Transverse colon (tissue), 4 donors: ENCODE data around the gene KCND2. TPM values are rescaled to one million over a fixed set of nuclear protein-coding genes. Genes with fewer than 3 reads are reported as not detected.

Experiments
- DNase-seq: peaks from one replicate; pipeline ENCODE4 v3.0.0-alpha.2; 2019
- H3K27ac ChIP-seq, 4 donors: fragments of 200-600 bp; sonication (generic); 2 replicates each; pipeline ENCODE4 v1.5.1; 2016 to 2018; ENCODE audit warnings: inconsistent platforms in 4 of 4
- H3K27me3 ChIP-seq: fragments of 200-600 bp; sonication (generic); 2 replicates; pipeline ENCODE4 v1.5.1; 2017; ENCODE audit warnings: inconsistent platforms
- H3K36me3 ChIP-seq, 4 donors: fragments of 200-600 bp; sonication (generic); 2 replicates each; pipeline ENCODE4 v1.5.1; 2017 to 2019; ENCODE audit warnings: inconsistent platforms in 4 of 4
- H3K4me1 ChIP-seq, 4 donors: fragments of 200-600 bp; sonication (generic); 2 replicates each; pipeline ENCODE4 v1.5.1; 2017 to 2020; ENCODE audit warnings: inconsistent platforms in 4 of 4
- H3K4me3 ChIP-seq, 4 donors: fragments of 200-600 bp; sonication (generic); 1 replicate in 1 of 4; 2 replicates in 3 of 4; pipeline versions ENCODE4 v1.5.1 to v1.6.1; 2017 to 2019; ENCODE audit warnings: inconsistent platforms in 4 of 4
- H3K9me3 ChIP-seq, 2 donors: fragments of 200-600 bp; sonication (generic); 2 replicates each; pipeline ENCODE4 v1.5.1; 2017 to 2019; ENCODE audit warnings: inconsistent platforms in 2 of 2
- CTCF ChIP-seq, 5 experiments: fragments of 200-600 bp in 3 of 5; fragments of 450-650 bp in 2 of 5; sonication (generic) in 3 of 5; IDR thresholded peaks; 1 replicate in 2 of 5; 2 replicates in 3 of 5; pipeline ENCODE4 v1.5.1; 2016 to 2017; ENCODE audit warnings: antibody characterized with exemption in 5 of 5, inconsistent platforms in 3 of 5, mild to moderate bottlenecking in 2 of 5, moderate library complexity in 1 of 5
- EP300 ChIP-seq: sonication (generic); formaldehyde crosslinking; IDR thresholded peaks from one replicate; pipeline ENCODE4 v1.6.1; 2017; ENCODE audit warnings: antibody characterized with exemption, low read depth
- POLR2A ChIP-seq: fragments of 450-650 bp; IDR thresholded peaks from one replicate; pipeline ENCODE4 v1.6.1; 2016; ENCODE audit warnings: antibody characterized with exemption, mild to moderate bottlenecking, moderate library complexity
- POLR2AphosphoS5 ChIP-seq, 3 donors: sonication (generic); formaldehyde crosslinking; IDR thresholded peaks; one replicate each; pipeline ENCODE4 v1.6.1; 2016; ENCODE audit warnings: antibody characterized with exemption in 3 of 3
- WGBS, 2 donors: methylation state at CpG; one replicate each; pipeline ENCODE4 v1.1.5; 2018; ENCODE audit warnings: low coverage in 1 of 2; 5-methylcytosine and 5-hydroxymethylcytosine counted together
- in situ Hi-C, 4 donors: fragments of 200-750 bp; cut with MboI; loops; one replicate each; pipeline versions ENCODE4 v1.15.0 to v1.15.1; 2017; ENCODE audit warnings: low sequenced_read_pairs in 3 of 4, low pct_ligation_motif_present in 1 of 4, low pct_unique_long_range_greater_than_20kb in 1 of 4
- intact Hi-C: fragments of 100-400 bp; cut with DNase I; formaldehyde crosslinking; loops from one replicate; pipeline ENCODE4 v1.15.1; 2023; ENCODE audit warnings: low total_unique reads
- total RNA-seq, 4 donors: library from RNA; depleted of rRNA; stranded (reverse); fragments of >200 nt; gene quantifications; one replicate each; pipeline ENCODE4 v1.1.0, GENCODE V29; 2016

KCND2 gene
- total RNA-seq, 4 donors from 2014 or later: 0.14 to 1.00 (median 0.32) TPM; not detected in 1

- Histone ChIP-seq H3K36me3 (no peaks in the 10 kb centered on the region), H3K27ac (no peak overlapping the region), H3K27me3 (no peaks in the 10 kb centered on the region), H3K4me1 (no peaks in the 10 kb centered on the region), H3K4me3 (no peak overlapping the region), H3K9me3 (no peaks in the 10 kb centered on the region)
- in situ Hi-C loops (no loop called here), intact Hi-C loops (no loop called here)
- WGBS, 2 donors: 85 to 93% methylated on average over 7 of the region's 7 CpGs
- no peak for DNase-seq
- TF ChIP-seq POLR2AphosphoS5 (IDR thresholded peaks at IDR 0.05): no peak
- TF ChIP-seq CTCF (IDR thresholded peaks at IDR 0.05): no peak
- no peak for TF ChIP-seq POLR2A
- TF ChIP-seq EP300: no peak
These were observed 251.0 kb downstream of the KCND2 start for GRCh38 chr7:120523985-120524384.

- intact Hi-C loops (no loop called here), in situ Hi-C loops (loop anchor here in 1 of 4 donors (25.0 kb wide), 1 partner anchor 1265 kb away; no protein-coding TSS in a partner anchor)
- 67 to 69% methylated on average over 5 of the region's 5 CpGs for WGBS, 2 donors
These were observed 254.0 kb downstream of the KCND2 start for GRCh38 chr7:120526902-120527509.

GRCh38 chr7:120529736-120530135, 256.8 kb downstream of the KCND2 start:
- Histone ChIP-seq H3K27ac (no peak overlapping the region), H3K4me1 (no peaks in the 10 kb centered on the region), H3K27me3 (no peaks in the 10 kb centered on the region), H3K4me3 (no peak overlapping the region), H3K36me3 (no peaks in the 10 kb centered on the region), H3K9me3 (no peaks in the 10 kb centered on the region)
- TF ChIP-seq POLR2A (no peak), POLR2AphosphoS5 (IDR thresholded peaks at IDR 0.05) (no peak), CTCF (IDR thresholded peaks at IDR 0.05) (no peak)
- in situ Hi-C loops: loop anchor here in 1 of 4 donors (25.0 kb wide), 1 partner anchor 1267 kb away; no protein-coding TSS in a partner anchor
- no peak for DNase-seq
- WGBS, 2 donors: 94 to 100% methylated on average over 1 to 5 of the region's 5 CpGs
- intact Hi-C loops: no loop called here

More at GRCh38 chr7:120526902-120527509, 254.0 kb downstream of the KCND2 start:
- DNase-seq: no peak
- no peak overlapping the region for H3K27ac ChIP-seq
- H3K27me3 ChIP-seq: no peaks in the 10 kb centered on the region
- H3K9me3 ChIP-seq: no peaks in the 10 kb centered on the region
- no peaks in the 10 kb centered on the region for H3K4me1 ChIP-seq
- no peaks in the 10 kb centered on the region for H3K36me3 ChIP-seq
- TF ChIP-seq EP300 (no peak), CTCF (IDR thresholded peaks at IDR 0.05) (no peak), POLR2AphosphoS5 (IDR thresholded peaks at IDR 0.05) (no peak), POLR2A (no peak)
- H3K4me3 ChIP-seq: no peak overlapping the region

GRCh38 chr7:120538335-120538734, 265.4 kb downstream of the KCND2 start:
- in situ Hi-C loops: loop anchor here in 1 of 4 donors (25.0 kb wide), 1 partner anchor 1276 kb away; no protein-coding TSS in a partner anchor
- DNase-seq: no peak
- TF ChIP-seq CTCF (IDR thresholded peaks at IDR 0.05) (no peak), POLR2AphosphoS5 (IDR thresholded peaks at IDR 0.05) (no peak), POLR2A (no peak), EP300 (no peak)
- no peak overlapping the region for H3K4me3 ChIP-seq
- no peaks in the 10 kb centered on the region for H3K4me1 ChIP-seq
- H3K27ac ChIP-seq: no peak overlapping the region
- intact Hi-C loops: no loop called here
- no peaks in the 10 kb centered on the region for H3K9me3 ChIP-seq
- H3K27me3 ChIP-seq: no peaks in the 10 kb centered on the region
- whole genome bisulfite sequencing, 2 donors: 60% methylated on average over 1 of the region's 1 CpG; no CpG with 5 or more reads in 1 of the 2 donors
- no peaks in the 10 kb centered on the region for H3K36me3 ChIP-seq
